ENCODE results near the gene TMEM125.

DNA sequence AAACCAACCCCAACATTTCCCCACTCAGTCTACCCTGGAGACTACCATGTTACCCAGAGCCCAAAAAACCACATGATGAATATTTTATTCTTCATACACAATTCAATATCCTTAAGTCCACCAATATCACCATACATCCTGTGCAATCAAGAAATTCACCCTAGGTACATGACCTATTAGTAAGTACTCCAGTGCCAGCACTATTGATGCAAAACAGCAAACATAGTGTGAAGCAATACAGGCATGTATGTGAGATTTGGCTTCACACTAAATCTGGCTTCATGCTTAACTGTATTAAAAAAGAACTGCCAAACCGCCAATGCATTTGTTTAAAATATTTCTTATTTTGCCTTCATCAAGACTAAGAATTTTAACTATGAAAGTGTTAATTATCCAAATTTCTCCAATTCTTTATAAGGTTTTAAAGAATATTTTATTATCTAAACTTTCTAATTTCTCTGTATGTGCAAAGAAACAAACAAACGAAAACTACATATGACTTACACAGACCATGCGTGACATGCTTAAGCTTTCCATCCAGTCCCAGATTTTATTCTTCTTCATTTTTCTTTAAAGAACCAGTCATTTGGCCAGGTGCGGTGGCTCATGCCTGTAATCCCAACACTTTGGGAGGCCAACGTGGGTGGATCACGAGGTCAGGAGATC lies 22.4 kb upstream of the TMEM125 start:
- no peak for TF ChIP-seq CTCF (IDR thresholded peaks at IDR 0.05)
- no peak for TF ChIP-seq POLR2A (IDR thresholded peaks at IDR 0.05)
